Stimulated activated CD8-positive, alpha-beta memory T cell treated with anti-CD3 and anti-CD28 coated beads, Interleukin-7, amount 100 ng/mL, for 48 hours (primary cell): ENCODE data around the gene CHN1.

Experiments used
- DNase-seq, 2 donors: peaks; one replicate each; pipeline ENCODE4 v3.0.0-alpha.2; 2020; ENCODE audit warnings: low read depth in 1 of 2; ENCODE audit errors: extremely low read depth in 1 of 2

Gene CHN1

GRCh38 chr2:175011505-175011904 is 6.3 kb upstream of the CHN1 start:
- no peak for DNase-seq

- DNase-seq = no peak
These were observed 5.7 kb upstream of the CHN1 start for GRCh38 chr2:175010848-175011254.

GRCh38 chr2:175009917-175010621 is 4.9 kb upstream of the CHN1 start:
- no peak for DNase-seq

GRCh38 chr2:175008801-175009495 is 3.8 kb upstream of the CHN1 start:
- DNase-seq = no peak

- DNase-seq = no peak
These were observed 2.8 kb upstream of the CHN1 start for GRCh38 chr2:175008009-175008408.

GRCh38 chr2:175007510-175007909 is 2.3 kb upstream of the CHN1 start:
- no peak for DNase-seq

GRCh38 chr2:175006281-175006680 is 1.1 kb upstream of the CHN1 start:
- DNase-seq = no peak

GRCh38 chr2:175005733-175006264 is 618 bp upstream of the CHN1 start:
- DNase-seq = no peak

GRCh38 chr2:175004730-175004979 is 526 bp downstream of the CHN1 start:
- DNase-seq = no peak

GRCh38 chr2:175003875-175004729 is 1.1 kb downstream of the CHN1 start:
- no peak for DNase-seq

GRCh38 chr2:175002547-175003274 is 2.5 kb downstream of the CHN1 start:
- no peak for DNase-seq

GRCh38 chr2:175001566-175001965 is 3.6 kb downstream of the CHN1 start:
- DNase-seq = no peak

GRCh38 chr2:174997110-174997509 is 8.1 kb downstream of the CHN1 start:
- no peak for DNase-seq

GRCh38 chr2:174996622-174997021 is 8.6 kb downstream of the CHN1 start:
- DNase-seq = no peak

- no peak for DNase-seq
These were observed 10.8 kb downstream of the CHN1 start for GRCh38 chr2:174994381-174994780.

- DNase-seq = no peak
These were observed 12.3 kb downstream of the CHN1 start for GRCh38 chr2:174992886-174993285.

GRCh38 chr2:174985614-174986013 is 19.6 kb downstream of the CHN1 start:
- no peak for DNase-seq

- no peak for DNase-seq
These were observed 20.6 kb downstream of the CHN1 start for GRCh38 chr2:174984561-174984960.

- no peak for DNase-seq
These were observed 23.9 kb downstream of the CHN1 start for GRCh38 chr2:174981331-174981730.

GRCh38 chr2:174979996-174980395 is 25.2 kb downstream of the CHN1 start:
- no peak for DNase-seq

GRCh38 chr2:174977364-174977763 is 27.8 kb downstream of the CHN1 start:
- no peak for DNase-seq
